GM23248 (cell line): ENCODE results near the gene CASZ1. TPM values are rescaled to one million over a fixed set of nuclear protein-coding genes. Genes with fewer than 3 reads are reported as not detected.

Experiments
- DNase-seq: peaks from one replicate; pipeline ENCODE4 v3.0.0-alpha.2; 2015
- H2AFZ ChIP-seq: fragments of 200-600 bp; sonication (generic); 2 replicates; pipeline ENCODE4 v1.6.1; 2016; ENCODE audit warnings: antibody characterized with exemption
- H3F3A ChIP-seq: fragments of 200-600 bp; sonication (generic); 2 replicates; pipeline ENCODE4 v1.6.1; 2016; ENCODE audit warnings: mild to moderate bottlenecking, antibody characterized with exemption, mixed run types; ENCODE audit not compliant: insufficient read depth
- H3K27ac ChIP-seq: fragments of 200-600 bp; sonication (generic); 2 replicates; pipeline ENCODE4 v1.5.1; 2016; ENCODE audit warnings: mild to moderate bottlenecking
- H3K27me3 ChIP-seq: fragments of 200-600 bp; sonication (generic); replicated peaks from 2 replicates; pipeline ENCODE4 v1.6.1; 2016; ENCODE audit warnings: mild to moderate bottlenecking; ENCODE audit not compliant: insufficient read depth
- H3K36me3 ChIP-seq: fragments of 200-600 bp; sonication (generic); 2 replicates; pipeline ENCODE4 v1.6.1; 2016; ENCODE audit warnings: low read depth, mild to moderate bottlenecking
- H3K4me1 ChIP-seq: fragments of 200-600 bp; sonication (generic); 2 replicates; pipeline ENCODE4 v1.6.1; 2016; ENCODE audit warnings: mild to moderate bottlenecking; ENCODE audit not compliant: insufficient read depth
- H3K4me2 ChIP-seq: fragments of 200-600 bp; sonication (generic); one replicate; pipeline ENCODE4 v1.6.1; 2016; ENCODE audit warnings: mild to moderate bottlenecking; ENCODE audit not compliant: unreplicated experiment
- H3K4me3 ChIP-seq: fragments of 200-600 bp; sonication (generic); 2 replicates; pipeline ENCODE4 v1.5.1; 2016; ENCODE audit warnings: mild to moderate bottlenecking
- H3K79me2 ChIP-seq: fragments of 200-600 bp; sonication (generic); 2 replicates; pipeline ENCODE4 v1.6.1; 2016; ENCODE audit warnings: mild to moderate bottlenecking; ENCODE audit not compliant: insufficient read depth
- H3K9ac ChIP-seq: fragments of 200-600 bp; sonication (generic); 2 replicates; pipeline ENCODE4 v1.6.1; 2016; ENCODE audit warnings: mild to moderate bottlenecking
- H3K9me2 ChIP-seq: fragments of 200-600 bp; sonication (generic); 2 replicates; pipeline ENCODE4 v1.6.1; 2016; ENCODE audit warnings: mixed run types, mild to moderate bottlenecking, moderate library complexity; ENCODE audit not compliant: insufficient read depth
- H3K9me3 ChIP-seq: fragments of 200-600 bp; sonication (generic); one replicate; pipeline ENCODE4 v1.6.1; 2017; ENCODE audit warnings: low read depth
- H4K20me1 ChIP-seq: fragments of 200-600 bp; sonication (generic); 2 replicates; pipeline ENCODE4 v1.6.0; 2016; ENCODE audit not compliant: insufficient read depth
- EZH2 ChIP-seq: fragments of 200-600 bp; sonication (generic); IDR thresholded peaks from 2 replicates; pipeline ENCODE4 v1.6.1; 2018; ENCODE audit warnings: antibody characterized with exemption, mild to moderate bottlenecking; ENCODE audit not compliant: insufficient read depth, poor library complexity, severe bottlenecking
- EZH2phosphoT487 ChIP-seq: fragments of 200-600 bp; sonication (generic); IDR thresholded peaks from 2 replicates; pipeline ENCODE4 v1.6.1; 2018; ENCODE audit warnings: antibody characterized with exemption, moderate library complexity, mild to moderate bottlenecking, low read depth; ENCODE audit not compliant: insufficient read depth
- WGBS, 2 experiments: methylation state at CpG; one replicate each; pipeline ENCODE4 v1.1.6; 2015 to 2017; ENCODE audit warnings: low lambda C conversion rate in 2 of 2, low coverage in 1 of 2; ENCODE audit errors: missing lambda C conversion rate in 2 of 2; 5-methylcytosine and 5-hydroxymethylcytosine counted together
- in situ Hi-C: fragments of 300-500 bp; cut with MboI; formaldehyde crosslinking; loops from 2 replicates; pipeline ENCODE4 v1.15.0; 2020
- polyA plus RNA-seq: library from polyadenylated mRNA; unstranded; fragments of >200 nt; fragmentation: Nextera tagmentation; extraction: Ambion mirVana; gene quantifications from 2 replicates; pipeline ENCODE4 v1.2.1, GENCODE V29; 2016
- total RNA-seq: library from RNA; depleted of rRNA; stranded (reverse); fragments of >200 nt; shearing (Covaris generic); gene quantifications from 2 replicates; pipeline ENCODE4 v1.2.3, GENCODE V29; 2014

CASZ1 gene
- total and polyA plus RNA-seq, 2 experiments from 2014 or later = 0.11 to 0.54 TPM

GRCh38 chr1:10764296-10764798 lies 32.1 kb downstream of the CASZ1 start:
- Histone ChIP-seq H3F3A (no peaks in the 10 kb centered on the region), H3K9ac (no peak overlapping the region), H3K27me3 (no peaks in the 10 kb centered on the region; the same call in 1 of the 2 replicates), H3K4me1 (no peaks in the 10 kb centered on the region), H3K9me2 (no peaks in the 10 kb centered on the region), H3K4me3 (no peak overlapping the region), H3K9me3 (no peaks in the 10 kb centered on the region), H3K36me3 (no peaks in the 10 kb centered on the region), H3K4me2 (no peak overlapping the region), H3K79me2 (no peaks in the 10 kb centered on the region), H2AFZ (no peak overlapping the region), H4K20me1 (no peaks in the 10 kb centered on the region), H3K27ac (no peak overlapping the region)
- no peak for DNase-seq
- TF ChIP-seq EZH2phosphoT487 (no peak), EZH2 (no peak)
- WGBS, 2 experiments = 63 to 71% methylated on average over 6 of the region's 6 CpGs
- in situ Hi-C loops = no loop called here

GRCh38 chr1:10762875-10763274 lies 33.6 kb downstream of the CASZ1 start:
- no peak overlapping the region for H3K4me3 ChIP-seq
- DNase-seq = no peak
- H3K9me3 ChIP-seq = no peaks in the 10 kb centered on the region
- no peaks in the 10 kb centered on the region for H3F3A ChIP-seq
- H3K79me2 ChIP-seq = no peaks in the 10 kb centered on the region
- 71 to 80% methylated on average over 12 of the region's 12 CpGs for WGBS, 2 experiments
- in situ Hi-C loops = no loop called here
- H3K9ac ChIP-seq = no peak overlapping the region
- H4K20me1 ChIP-seq = no peaks in the 10 kb centered on the region
- no peaks in the 10 kb centered on the region for H3K36me3 ChIP-seq
- H3K9me2 ChIP-seq = no peaks in the 10 kb centered on the region
- H3K27ac ChIP-seq = no peak overlapping the region
- H3K4me1 ChIP-seq = no peaks in the 10 kb centered on the region
- no peak for TF ChIP-seq EZH2
- TF ChIP-seq EZH2phosphoT487 = no peak
- no peak overlapping the region for H3K4me2 ChIP-seq
- no peak overlapping the region for H2AFZ ChIP-seq
- no peaks in the 10 kb centered on the region; the same call in 1 of the 2 replicates for H3K27me3 ChIP-seq

GRCh38 chr1:10762153-10762523 lies 34.3 kb downstream of the CASZ1 start:
- H3K9me2 ChIP-seq = no peaks in the 10 kb centered on the region
- no peak overlapping the region for H3K9ac ChIP-seq
- no peak overlapping the region for H2AFZ ChIP-seq
- TF ChIP-seq EZH2 = no peak
- no peaks in the 10 kb centered on the region for H3K79me2 ChIP-seq
- no peaks in the 10 kb centered on the region for H3F3A ChIP-seq
- no peak overlapping the region for H3K4me3 ChIP-seq
- H3K27me3 ChIP-seq = no peaks in the 10 kb centered on the region; the same call in 1 of the 2 replicates
- no peaks in the 10 kb centered on the region for H3K36me3 ChIP-seq
- H3K9me3 ChIP-seq = no peaks in the 10 kb centered on the region
- no peaks in the 10 kb centered on the region for H4K20me1 ChIP-seq
- 63 to 67% methylated on average over 6 of the region's 6 CpGs for WGBS, 2 experiments
- no peak overlapping the region for H3K4me2 ChIP-seq
- DNase-seq = no peak
- in situ Hi-C loops = no loop called here
- H3K4me1 ChIP-seq = no peaks in the 10 kb centered on the region
- H3K27ac ChIP-seq = no peak overlapping the region

- H3K4me1 ChIP-seq = no peaks in the 10 kb centered on the region
- no peak overlapping the region for H2AFZ ChIP-seq
- no peak for TF ChIP-seq EZH2phosphoT487
- no peak for TF ChIP-seq EZH2
- WGBS, 2 experiments = 73 to 74% methylated on average over 22 to 23 of the region's 23 CpGs
- in situ Hi-C loops = no loop called here
- H3K36me3 ChIP-seq = no peaks in the 10 kb centered on the region
- no peaks in the 10 kb centered on the region for H3F3A ChIP-seq
- no peak overlapping the region for H3K4me2 ChIP-seq
- H3K9me3 ChIP-seq = no peaks in the 10 kb centered on the region
- H3K79me2 ChIP-seq = no peaks in the 10 kb centered on the region
- no peak overlapping the region for H3K9ac ChIP-seq
- no peak overlapping the region for H3K4me3 ChIP-seq
- no peaks in the 10 kb centered on the region; the same call in 1 of the 2 replicates for H3K27me3 ChIP-seq
- H3K27ac ChIP-seq = no peak overlapping the region
- no peaks in the 10 kb centered on the region for H4K20me1 ChIP-seq
- no peaks in the 10 kb centered on the region for H3K9me2 ChIP-seq
- DNase-seq = peak; percentile 8
Measured at GRCh38 chr1:10761503-10762152, 34.8 kb downstream of the CASZ1 start.
